ENCODE results near the gene PELI3.

GRCh38 chr11:66494935-66495334 lies 28.2 kb downstream of the PELI3 start:
- no peak for TF ChIP-seq EZH2 (IDR thresholded peaks at IDR 0.05; ENCODE audit: low read depth, low read length, severe bottlenecking)
- no peak for TF ChIP-seq POLR2A (IDR thresholded peaks at IDR 0.05; ENCODE audit: control extremely low read depth in 1 of 2, low read depth in 2 of 2, low read length in 2 of 2)
